ENCODE measurements around the gene SLC4A7.
"Not testable (repeated sequence)": the region's sequence is repeated elsewhere in the genome, so short reads cannot be mapped to it uniquely, and the experiment has no call there.

SLC4A7 gene

DNA sequence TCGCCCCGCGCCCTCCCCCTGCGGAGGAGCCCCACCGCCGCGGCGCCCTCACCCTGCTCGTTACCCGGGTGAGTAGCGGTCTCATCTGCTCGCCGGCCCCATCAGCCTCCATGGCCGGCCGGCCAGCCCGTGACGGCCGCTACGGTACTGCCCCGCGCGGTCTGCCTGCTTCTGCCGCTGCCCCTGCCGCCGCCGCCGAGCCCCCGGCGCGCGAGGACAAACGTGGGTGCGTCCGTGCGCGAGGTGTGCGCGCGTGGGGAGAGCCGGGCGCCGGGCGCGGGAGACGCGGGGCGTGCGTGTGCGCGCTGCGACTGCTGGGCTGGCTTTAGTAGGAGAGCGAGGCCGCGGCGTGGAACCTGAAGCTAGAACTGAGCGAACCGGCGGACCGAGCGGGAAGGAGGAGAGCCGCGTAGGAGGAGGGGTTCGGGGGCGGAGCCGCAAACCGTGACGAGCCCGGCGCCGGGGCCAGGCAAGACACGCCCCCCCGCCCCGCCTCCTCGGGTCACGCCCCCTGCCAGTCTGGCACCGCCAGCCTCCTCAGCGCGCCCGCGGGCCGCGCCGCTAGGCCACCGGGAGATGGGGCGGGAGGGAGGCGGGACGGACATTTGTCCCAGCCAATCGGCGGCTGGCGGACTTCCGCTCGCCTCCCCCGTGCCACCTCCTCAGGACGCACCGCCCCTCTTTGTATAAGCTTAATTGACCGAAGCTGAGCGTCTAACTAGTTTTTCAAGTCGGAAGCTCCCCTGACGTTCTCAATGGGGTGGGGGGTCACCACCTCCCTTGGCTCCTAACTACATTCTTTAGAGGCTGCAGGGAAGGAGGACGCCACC is at the start of gene SLC4A7:
Gene SLC4A7 (minus strand): TSS at position 370 of the 830 bp plus-strand sequence. CDS start 258 bp downstream, at position 112.
- Histone ChIP-seq H4K20me1 (ENCODE audit: insufficient read depth) (no peaks in the 10 kb centered on the region), H3K36me3 (ENCODE audit: insufficient read depth) (no peaks in the 10 kb centered on the region), H3K4me1 (ENCODE audit: low read depth, poor library complexity, severe bottlenecking) (no peaks in the 10 kb centered on the region), H3K9ac (peak within 1 kb of the TSS; percentile 66), H3K79me2 (ENCODE audit: insufficient read depth, low read depth) (peaks cover 24% of the 10 kb centered on the region; the same call in 1 of the 2 replicates), H3K27me3 (ENCODE audit: insufficient read depth, low read depth) (no peaks in the 10 kb centered on the region), H3K4me2 (peak within 1 kb of the TSS; percentile 51), H2AFZ (ENCODE audit: low read depth) (peak within 1 kb of the TSS; percentile 83), H3K27ac (peak within 1 kb of the TSS; percentile 56), H3K4me3 (IDR thresholded peaks at IDR 0.05; ENCODE audit: insufficient read depth, low read depth, low read length) (no peak within 1 kb of the TSS)
- no peak for TF ChIP-seq CTCF (conservative IDR thresholded peaks at IDR 0.05; ENCODE audit: low read depth, low read length)

GRCh38 chr3:27533261-27533607 is 49.0 kb upstream of the SLC4A7 start:
- no peaks in the 10 kb centered on the region for H3K79me2 ChIP-seq (ENCODE audit: insufficient read depth, low read depth)
- no peak overlapping the region for H3K4me2 ChIP-seq
- no peak overlapping the region for H3K4me3 ChIP-seq (IDR thresholded peaks at IDR 0.05; ENCODE audit: insufficient read depth, low read depth, low read length)
- H3K4me1 ChIP-seq (ENCODE audit: low read depth, poor library complexity, severe bottlenecking), result no peaks in the 10 kb centered on the region
- H2AFZ ChIP-seq (ENCODE audit: low read depth), result no peak overlapping the region
- H3K27me3 ChIP-seq (ENCODE audit: insufficient read depth, low read depth), result no peaks in the 10 kb centered on the region
- no peak overlapping the region for H3K9ac ChIP-seq
- no peaks in the 10 kb centered on the region for H4K20me1 ChIP-seq (ENCODE audit: insufficient read depth)
- no peak for TF ChIP-seq CTCF (conservative IDR thresholded peaks at IDR 0.05; ENCODE audit: low read depth, low read length)
- H3K36me3 ChIP-seq (ENCODE audit: insufficient read depth), result no peaks in the 10 kb centered on the region
- H3K27ac ChIP-seq, result no peak overlapping the region

DNA sequence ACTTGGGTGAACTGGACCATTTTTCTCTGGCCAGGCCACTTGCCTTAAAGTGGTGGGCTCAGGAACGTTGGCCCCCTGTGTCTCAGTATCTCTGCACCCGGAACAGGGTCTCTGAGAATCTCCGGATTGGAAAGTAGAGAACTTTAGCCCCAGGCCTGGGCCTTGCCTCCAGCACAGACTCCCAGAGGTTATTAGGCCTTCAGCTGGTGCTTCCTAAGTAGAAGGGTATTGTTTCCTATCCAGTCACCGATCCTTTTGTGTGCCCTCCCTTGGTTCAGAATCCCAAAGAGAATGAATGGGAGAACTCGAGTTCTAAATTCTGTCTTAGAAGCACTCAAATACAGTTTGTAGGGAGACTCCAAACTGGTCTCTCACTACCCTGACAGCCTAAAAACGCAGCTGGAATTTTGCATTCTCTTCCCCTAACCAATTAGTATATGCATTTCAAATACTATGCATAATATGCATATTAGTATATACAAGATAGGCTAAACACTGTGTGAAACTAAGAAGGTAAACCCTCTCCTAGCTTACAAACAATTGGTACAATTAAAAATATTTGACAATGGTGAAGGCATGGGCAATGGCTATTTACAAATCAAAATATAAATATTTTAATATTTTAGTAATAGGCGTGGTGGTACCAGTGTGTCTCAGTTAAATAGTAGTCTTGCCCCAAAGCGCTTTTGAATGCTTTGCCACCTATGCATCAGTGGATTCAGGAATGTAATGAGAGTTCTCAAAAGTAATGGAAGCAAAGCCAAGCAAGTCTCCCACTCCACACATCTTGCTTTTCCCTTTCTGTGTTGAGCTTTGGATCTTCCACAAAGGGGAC is 48.5 kb upstream of the SLC4A7 start:
- no peaks in the 10 kb centered on the region for H3K79me2 ChIP-seq (ENCODE audit: insufficient read depth, low read depth)
- TF ChIP-seq CTCF (conservative IDR thresholded peaks at IDR 0.05; ENCODE audit: low read depth, low read length), result no peak
- no peaks in the 10 kb centered on the region for H4K20me1 ChIP-seq (ENCODE audit: insufficient read depth)
- no peaks in the 10 kb centered on the region for H3K4me1 ChIP-seq (ENCODE audit: low read depth, poor library complexity, severe bottlenecking)
- no peaks in the 10 kb centered on the region for H3K27me3 ChIP-seq (ENCODE audit: insufficient read depth, low read depth)
- H3K27ac ChIP-seq, result no peak overlapping the region
- H2AFZ ChIP-seq (ENCODE audit: low read depth), result no peak overlapping the region
- H3K4me2 ChIP-seq, result no peak overlapping the region
- H3K9ac ChIP-seq, result no peak overlapping the region
- no peaks in the 10 kb centered on the region for H3K36me3 ChIP-seq (ENCODE audit: insufficient read depth)
- no peak overlapping the region for H3K4me3 ChIP-seq (IDR thresholded peaks at IDR 0.05; ENCODE audit: insufficient read depth, low read depth, low read length)

GRCh38 chr3:27531193-27531751 is 47.1 kb upstream of the SLC4A7 start:
- not testable (repeated sequence) for H3K4me3 ChIP-seq (IDR thresholded peaks at IDR 0.05; ENCODE audit: insufficient read depth, low read depth, low read length)

More at GRCh38 chr3:27531193-27531751, 47.1 kb upstream of the SLC4A7 start:
- not testable (repeated sequence) for H2AFZ ChIP-seq (ENCODE audit: low read depth); H3K36me3 ChIP-seq (ENCODE audit: insufficient read depth); H3K27ac ChIP-seq; H3K4me1 ChIP-seq (ENCODE audit: low read depth, poor library complexity, severe bottlenecking); H4K20me1 ChIP-seq (ENCODE audit: insufficient read depth); H3K9ac ChIP-seq; H3K79me2 ChIP-seq (ENCODE audit: insufficient read depth, low read depth); H3K27me3 ChIP-seq (ENCODE audit: insufficient read depth, low read depth); H3K4me2 ChIP-seq

All from KMS-11 (cell line).